H9 (cell line): ENCODE results near the gene C17orf50. TPM values are rescaled to one million over a fixed set of nuclear protein-coding genes. Genes with fewer than 3 reads are reported as not detected.

Experiments
- DNase-seq: peaks from one replicate; pipeline ENCODE4 v3.0.0-alpha.2; 2017
- H2AFZ ChIP-seq: one replicate; pipeline ENCODE4 v1.6.1; 2013; ENCODE audit warnings: mild to moderate bottlenecking, low read length, control low read depth, moderate library complexity
- H2AK5ac ChIP-seq: 2 replicates; pipeline ENCODE4 v1.6.1; 2013; ENCODE audit warnings: low read length, control low read depth, mixed read lengths; ENCODE audit not compliant: insufficient read length
- H2BK120ac ChIP-seq: one replicate; pipeline ENCODE4 v1.6.1; 2013; ENCODE audit warnings: low read depth, mild to moderate bottlenecking, low read length, control low read depth, inconsistent platforms; ENCODE audit not compliant: poor library complexity, severe bottlenecking
- H2BK12ac ChIP-seq: 2 replicates; pipeline ENCODE4 v1.6.1; 2013; ENCODE audit warnings: low read length, control low read depth, mixed read lengths, low read depth; ENCODE audit not compliant: insufficient read length
- H2BK15ac ChIP-seq: 2 replicates; pipeline ENCODE4 v1.6.1; 2013; ENCODE audit warnings: low read depth, low read length, control low read depth
- H2BK20ac ChIP-seq: one replicate; pipeline ENCODE4 v1.6.1; 2013; ENCODE audit warnings: low read depth, mild to moderate bottlenecking, low read length, control low read depth, inconsistent platforms; ENCODE audit not compliant: poor library complexity, severe bottlenecking
- H2BK5ac ChIP-seq: 2 replicates; pipeline ENCODE4 v1.6.1; 2013; ENCODE audit warnings: low read length, control low read depth, mixed read lengths; ENCODE audit not compliant: insufficient read length
- H3K14ac ChIP-seq: 2 replicates; pipeline ENCODE4 v1.6.1; 2013; ENCODE audit warnings: low read length, control low read depth; ENCODE audit not compliant: insufficient read depth
- H3K18ac ChIP-seq: 2 replicates; pipeline ENCODE4 v1.6.1; 2013; ENCODE audit warnings: low read depth, mild to moderate bottlenecking, mixed read lengths, low read length, control low read depth; ENCODE audit not compliant: insufficient read length
- H3K23ac ChIP-seq: 2 replicates; pipeline ENCODE4 v1.6.1; 2013; ENCODE audit warnings: low read length, control low read depth, mixed read lengths, low read depth; ENCODE audit not compliant: insufficient read length
- H3K23me2 ChIP-seq: 2 replicates; pipeline ENCODE4 v1.6.1; 2013; ENCODE audit warnings: low read depth, mild to moderate bottlenecking, mixed read lengths, low read length, control low read depth; ENCODE audit not compliant: insufficient read length, poor library complexity, severe bottlenecking
- H3K27ac ChIP-seq: 2 replicates; pipeline ENCODE4 v1.5.1; 2013; ENCODE audit warnings: low read length, control low read depth, mixed read lengths, low read depth; ENCODE audit not compliant: insufficient read length
- H3K27me3 ChIP-seq: 2 replicates; pipeline ENCODE4 v1.6.1; 2013; ENCODE audit warnings: low read length, control low read depth, inconsistent platforms; ENCODE audit not compliant: insufficient read depth
- H3K4ac ChIP-seq: 2 replicates; pipeline ENCODE4 v1.6.1; 2013; ENCODE audit warnings: low read depth, mild to moderate bottlenecking, control low read depth, inconsistent platforms, low read length, moderate library complexity
- H3K4me1 ChIP-seq: 2 replicates; pipeline ENCODE4 v1.6.1; 2013; ENCODE audit warnings: low read length, control low read depth, inconsistent platforms; ENCODE audit not compliant: insufficient read depth
- H3K4me2 ChIP-seq: 2 replicates; pipeline ENCODE4 v1.6.1; 2013; ENCODE audit warnings: low read length, control low read depth, mixed read lengths; ENCODE audit not compliant: insufficient read length, insufficient read depth
- H3K56ac ChIP-seq: 2 replicates; pipeline ENCODE4 v1.6.1; 2013; ENCODE audit warnings: low read depth, mild to moderate bottlenecking, mixed read lengths, low read length, control low read depth; ENCODE audit not compliant: insufficient read length
- H3K79me1 ChIP-seq: 2 replicates; pipeline ENCODE4 v1.6.1; 2013; ENCODE audit warnings: low read depth, mild to moderate bottlenecking, moderate library complexity, low read length, control low read depth, inconsistent platforms; ENCODE audit not compliant: insufficient read depth, poor library complexity, severe bottlenecking
- H3K79me2 ChIP-seq: 2 replicates; pipeline ENCODE4 v1.6.1; 2013; ENCODE audit warnings: low read length, control low read depth, inconsistent platforms; ENCODE audit not compliant: insufficient read depth
- H3K9ac ChIP-seq: 2 replicates; pipeline ENCODE4 v1.6.1; 2013; ENCODE audit warnings: low read length, control low read depth, mixed read lengths; ENCODE audit not compliant: insufficient read length; ENCODE audit errors: extremely low read depth
- H3K9me3 ChIP-seq: one replicate; pipeline ENCODE4 v1.6.1; 2013; ENCODE audit warnings: low read depth, low read length, inconsistent platforms; ENCODE audit not compliant: control insufficient read depth
- H3T11ph ChIP-seq: one replicate; pipeline ENCODE4 v1.6.1; 2013; ENCODE audit warnings: mild to moderate bottlenecking, low read length, control low read depth, inconsistent platforms
- H4K20me1 ChIP-seq: one replicate; pipeline ENCODE4 v1.6.1; 2013; ENCODE audit not compliant: control insufficient read depth, insufficient read length, insufficient read depth
- H4K5ac ChIP-seq: 2 replicates; pipeline ENCODE4 v1.6.1; 2013; ENCODE audit warnings: low read depth, mild to moderate bottlenecking, mixed read lengths, low read length, control low read depth; ENCODE audit not compliant: insufficient read length
- H4K8ac ChIP-seq: replicated peaks from 2 replicates; pipeline ENCODE4 v1.6.1; 2013; ENCODE audit warnings: low read length, control low read depth, mixed read lengths, low read depth; ENCODE audit not compliant: insufficient read length
- H4K91ac ChIP-seq: 2 replicates; pipeline ENCODE4 v1.6.1; 2013; ENCODE audit warnings: low read depth, mild to moderate bottlenecking, moderate library complexity, mixed read lengths, low read length, control low read depth; ENCODE audit not compliant: insufficient read length
- H3K27ac Mint-ChIP-seq, 3 experiments: 2 replicates in 2 of 3; 3 replicates in 1 of 3; pipeline ENCODE4 v1.8.0; 2020 to 2021; ENCODE audit warnings: mixed read lengths in 3 of 3, mild to moderate bottlenecking in 1 of 3, moderate library complexity in 1 of 3
- H3K27me3 Mint-ChIP-seq: 2 replicates; pipeline ENCODE4 v1.8.0; 2021; ENCODE audit warnings: low read depth, mild to moderate bottlenecking, moderate library complexity, mixed read lengths
- H3K36me3 Mint-ChIP-seq, 3 experiments: 2 replicates in 2 of 3; 3 replicates in 1 of 3; pipeline ENCODE4 v1.8.0; 2020 to 2021; ENCODE audit warnings: low read depth in 3 of 3, mixed read lengths in 3 of 3; ENCODE audit not compliant: insufficient read depth in 1 of 3
- H3K4me1 Mint-ChIP-seq, 2 experiments: 2 replicates each; pipeline ENCODE4 v1.8.0; 2020; ENCODE audit warnings: mixed read lengths in 2 of 2
- H3K4me3 Mint-ChIP-seq, 2 experiments: 2 replicates in 1 of 2; 3 replicates in 1 of 2; pipeline ENCODE4 v1.8.0; 2020 to 2021; ENCODE audit warnings: mild to moderate bottlenecking in 2 of 2, mixed read lengths in 2 of 2, moderate library complexity in 1 of 2
- H3K9me3 Mint-ChIP-seq, 2 experiments: 2 replicates in 1 of 2; 3 replicates in 1 of 2; pipeline ENCODE4 v1.8.0; 2020; ENCODE audit warnings: mild to moderate bottlenecking in 2 of 2, mixed read lengths in 2 of 2, moderate library complexity in 1 of 2
- WGBS: extraction: QIAGEN DNeasy Blood & Tissue Kit; methylation state at CpG from one replicate; pipeline ENCODE4 v1.1.7; 2013; ENCODE audit warnings: missing lambda C conversion rate, low lambda C conversion rate, mixed read lengths; ENCODE audit not compliant: insufficient read length; ENCODE audit errors: extremely low coverage; 5-methylcytosine and 5-hydroxymethylcytosine counted together
- total RNA-seq: library from RNA; stranded (reverse); gene quantifications from 2 replicates; pipeline ENCODE4 v1.2.1, GENCODE V29; 2021
- TF ChIP-seq, protein P1 (sequence below): fragments of 200-600 bp; sonication (generic); conservative IDR thresholded peaks from 3 replicates; pipeline ENCODE4 v1.8.0; 2021; ENCODE audit warnings: antibody characterized with exemption, mild to moderate bottlenecking

Gene C17orf50
- total RNA-seq, 1 experiment from 2014 or later: not detected

DNA sequence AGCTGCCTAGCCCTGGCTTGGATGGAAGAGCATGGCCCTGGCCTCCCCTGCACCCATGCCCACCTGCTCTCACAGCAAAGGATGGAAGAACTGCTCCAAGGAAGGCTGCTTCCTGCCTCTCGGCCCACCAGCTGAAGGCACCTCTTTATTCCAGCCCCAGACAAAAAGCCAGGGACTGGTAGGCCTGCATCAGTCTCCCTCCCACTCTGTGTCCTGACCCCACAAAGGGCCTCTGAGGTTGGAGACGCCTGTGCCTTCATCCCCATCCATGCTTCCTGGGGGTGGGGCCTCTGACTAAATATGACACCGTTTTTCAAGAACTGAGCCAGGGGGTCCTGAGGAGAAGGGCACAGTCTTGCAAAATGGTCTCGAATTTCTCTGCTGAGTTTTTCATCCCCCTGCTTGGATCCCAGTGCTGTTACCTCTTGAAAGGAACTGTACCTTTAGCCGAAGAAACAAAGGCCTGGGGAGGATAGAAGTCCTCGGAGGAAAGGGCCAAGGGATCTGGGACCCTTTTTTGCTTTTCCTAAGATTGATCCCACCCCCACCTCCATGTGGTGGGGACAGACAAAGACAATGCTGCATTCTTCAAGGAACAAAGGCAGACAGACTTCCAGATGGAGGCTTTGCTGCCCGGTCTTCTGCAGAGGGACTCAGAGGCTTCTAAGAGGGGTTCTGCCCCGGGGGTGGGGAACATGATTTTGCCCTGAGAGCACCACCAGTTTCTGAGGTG is 5.2 kb downstream of the C17orf50 start:
- Histone ChIP-seq H3K56ac (no peak overlapping the region), H2AK5ac (no peak overlapping the region), H3K4me1 (no peaks in the 10 kb centered on the region; the same call in 1 of the 2 replicates), H4K5ac (no peak overlapping the region), H3K4me2 (no peak overlapping the region), H3K79me2 (no peaks in the 10 kb centered on the region), H4K91ac (no peak overlapping the region), H2AFZ (no peak overlapping the region), H2BK12ac (no peak overlapping the region), H3K9me3 (no peaks in the 10 kb centered on the region), H3K9ac (no peak overlapping the region), H2BK120ac (no peak overlapping the region), H3K27me3 (peaks cover 2% of the 10 kb centered on the region; the same call in 1 of the 2 replicates), H4K8ac (no peak overlapping the region), H3K23ac (no peak overlapping the region), H2BK15ac (no peak overlapping the region), H3K14ac (no peak overlapping the region), H3K18ac (no peak overlapping the region), H2BK5ac (no peak overlapping the region), H3K4ac (no peak overlapping the region), H3K79me1 (no peaks in the 10 kb centered on the region), H3T11ph (no peak overlapping the region), H3K27ac (no peak overlapping the region), H2BK20ac (no peak overlapping the region), H4K20me1 (no peaks in the 10 kb centered on the region), H3K23me2 (peaks cover 5% of the 10 kb centered on the region)
- no CpG with 5 or more reads among the region's 8 CpGs for WGBS
- Mint-ChIP-seq H3K4me3 (no peak overlapping the region; a peak in 1 of 5 replicates), H3K9me3 (no peaks in the 10 kb centered on the region; a peak in 3 of 5 replicates), H3K27me3 (peaks cover 26% of the 10 kb centered on the region), H3K36me3 (no peaks in the 10 kb centered on the region; a peak in 2 of 7 replicates), H3K27ac (no peak overlapping the region), H3K4me1 (peaks cover 14 to 17% of the 10 kb centered on the region in 2 experiments)
- DNase-seq: no peak
- TF ChIP-seq, protein P1, sequence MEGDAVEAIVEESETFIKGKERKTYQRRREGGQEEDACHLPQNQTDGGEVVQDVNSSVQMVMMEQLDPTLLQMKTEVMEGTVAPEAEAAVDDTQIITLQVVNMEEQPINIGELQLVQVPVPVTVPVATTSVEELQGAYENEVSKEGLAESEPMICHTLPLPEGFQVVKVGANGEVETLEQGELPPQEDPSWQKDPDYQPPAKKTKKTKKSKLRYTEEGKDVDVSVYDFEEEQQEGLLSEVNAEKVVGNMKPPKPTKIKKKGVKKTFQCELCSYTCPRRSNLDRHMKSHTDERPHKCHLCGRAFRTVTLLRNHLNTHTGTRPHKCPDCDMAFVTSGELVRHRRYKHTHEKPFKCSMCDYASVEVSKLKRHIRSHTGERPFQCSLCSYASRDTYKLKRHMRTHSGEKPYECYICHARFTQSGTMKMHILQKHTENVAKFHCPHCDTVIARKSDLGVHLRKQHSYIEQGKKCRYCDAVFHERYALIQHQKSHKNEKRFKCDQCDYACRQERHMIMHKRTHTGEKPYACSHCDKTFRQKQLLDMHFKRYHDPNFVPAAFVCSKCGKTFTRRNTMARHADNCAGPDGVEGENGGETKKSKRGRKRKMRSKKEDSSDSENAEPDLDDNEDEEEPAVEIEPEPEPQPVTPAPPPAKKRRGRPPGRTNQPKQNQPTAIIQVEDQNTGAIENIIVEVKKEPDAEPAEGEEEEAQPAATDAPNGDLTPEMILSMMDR: no peak
